ENCODE data around the gene RPAP3. TPM values are rescaled to one million over a fixed set of nuclear protein-coding genes. Genes with fewer than 3 reads are reported as not detected.

The RPAP3 gene
- total RNA-seq, 1 experiment from 2014 or later: 47.2 TPM

- no peak for DNase-seq
- peaks cover 42% of the 10 kb centered on the region for H3K4me1 ChIP-seq (ENCODE audit: low read length)
- H3K4me3 ChIP-seq (ENCODE audit: low read length): no peak overlapping the region
- no peaks in the 10 kb centered on the region for H3K9me2 ChIP-seq (replicated peaks; ENCODE audit: insufficient read depth, low read length)
- no peak overlapping the region for H3K27ac ChIP-seq (ENCODE audit: low read length)
- no peak overlapping the region for H3K9ac ChIP-seq (ENCODE audit: low read length)
- H3K79me2 ChIP-seq (ENCODE audit: low read length): no peaks in the 10 kb centered on the region
- no peaks in the 10 kb centered on the region for H3K36me3 ChIP-seq (ENCODE audit: insufficient read depth, low read length)
- no peaks in the 10 kb centered on the region for H3K27me3 ChIP-seq (ENCODE audit: low read length)
- no peaks in the 10 kb centered on the region for H3K9me3 ChIP-seq (ENCODE audit: low read length)
- no peaks in the 10 kb centered on the region for H4K20me1 ChIP-seq (ENCODE audit: insufficient read depth, low read depth, low read length)
- H3K4me2 ChIP-seq (ENCODE audit: low read depth, low read length, poor library complexity, severe bottlenecking): no peak overlapping the region
- H2AFZ ChIP-seq (ENCODE audit: low read length): no peak overlapping the region
Measured at GRCh38 chr12:47750916-47751470, 45.2 kb upstream of the RPAP3 start.

DNA sequence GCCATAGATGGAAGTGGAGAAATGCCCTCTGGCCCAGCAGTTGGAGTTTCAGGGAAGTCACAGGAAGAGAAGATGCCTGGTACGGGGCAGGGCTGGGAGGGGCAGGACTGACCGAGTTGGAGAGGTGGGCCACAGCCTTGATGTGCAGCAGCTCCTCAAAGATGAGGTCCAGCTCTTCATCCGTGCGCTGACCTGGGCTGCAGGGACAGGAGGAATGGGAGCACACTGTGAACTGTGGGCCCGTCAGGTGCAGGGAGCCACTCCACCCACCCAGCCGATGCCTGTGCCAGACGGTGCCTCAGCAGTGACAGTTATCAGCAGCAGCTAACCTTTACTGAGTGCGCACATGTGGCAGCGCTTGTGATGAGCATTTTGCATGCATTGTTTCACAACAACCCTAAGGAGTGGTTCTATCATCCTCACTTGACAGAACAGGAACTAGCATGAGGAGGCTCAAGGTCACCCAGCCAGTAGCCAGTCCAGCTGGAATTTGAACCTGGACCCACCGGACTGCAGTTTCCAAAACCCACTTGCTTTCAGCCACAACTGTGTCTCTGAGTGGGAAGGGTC lies 44.5 kb upstream of the RPAP3 start:
- no peaks in the 10 kb centered on the region for H3K9me2 ChIP-seq (replicated peaks; ENCODE audit: insufficient read depth, low read length)
- H3K9ac ChIP-seq (ENCODE audit: low read length): no peak overlapping the region
- H3K4me1 ChIP-seq (ENCODE audit: low read length): peaks cover 39% of the 10 kb centered on the region
- H3K36me3 ChIP-seq (ENCODE audit: insufficient read depth, low read length): no peaks in the 10 kb centered on the region
- H2AFZ ChIP-seq (ENCODE audit: low read length): no peak overlapping the region
- no peak for DNase-seq
- H3K27ac ChIP-seq (ENCODE audit: low read length): no peak overlapping the region
- no peaks in the 10 kb centered on the region for H3K9me3 ChIP-seq (ENCODE audit: low read length)
- H3K27me3 ChIP-seq (ENCODE audit: low read length): no peaks in the 10 kb centered on the region
- H4K20me1 ChIP-seq (ENCODE audit: insufficient read depth, low read depth, low read length): no peaks in the 10 kb centered on the region
- H3K79me2 ChIP-seq (ENCODE audit: low read length): no peaks in the 10 kb centered on the region
- no peak overlapping the region for H3K4me3 ChIP-seq (ENCODE audit: low read length)
- no peak overlapping the region for H3K4me2 ChIP-seq (ENCODE audit: low read depth, low read length, poor library complexity, severe bottlenecking)

DNA sequence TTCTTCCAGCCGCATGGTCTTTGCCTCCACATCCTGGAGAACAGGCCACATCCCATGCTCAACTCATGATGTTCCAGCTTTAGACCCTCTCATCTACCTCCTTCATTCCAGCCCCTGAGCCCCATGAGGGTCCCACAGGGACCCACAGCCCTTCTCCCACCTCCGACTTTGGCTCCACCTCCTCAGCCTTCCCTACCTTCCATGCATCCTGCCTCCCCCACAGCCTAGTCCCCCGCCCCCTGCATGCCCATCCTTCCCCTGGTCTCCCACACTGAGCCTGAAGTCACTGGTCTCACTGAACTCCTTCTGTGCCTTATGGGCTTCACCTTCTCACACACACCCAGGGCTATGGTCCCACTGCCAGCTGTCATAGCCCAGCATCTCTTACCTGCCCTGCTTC lies 43.1 kb upstream of the RPAP3 start:
- no peaks in the 10 kb centered on the region for H3K36me3 ChIP-seq (ENCODE audit: insufficient read depth, low read length)
- no peak overlapping the region for H3K27ac ChIP-seq (ENCODE audit: low read length)

DNA sequence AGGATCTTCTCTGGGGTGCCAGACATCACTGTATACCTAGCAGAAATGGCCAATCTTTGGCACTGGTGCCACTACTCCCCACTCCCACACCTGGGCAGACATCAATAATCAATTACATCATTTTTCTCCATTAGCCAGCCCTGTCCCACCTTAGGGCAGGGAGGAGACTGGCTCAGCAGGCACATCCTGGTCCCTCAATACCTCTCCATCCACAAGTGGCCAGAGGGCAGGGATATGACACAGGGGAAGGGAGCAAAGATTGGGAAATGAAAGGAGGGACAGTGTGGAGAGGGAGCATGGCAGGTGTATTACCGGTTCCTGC lies 42.6 kb upstream of the RPAP3 start:
- H4K20me1 ChIP-seq (ENCODE audit: insufficient read depth, low read depth, low read length): no peaks in the 10 kb centered on the region
- no peak for DNase-seq
- no peaks in the 10 kb centered on the region for H3K79me2 ChIP-seq (ENCODE audit: low read length)
- H3K9ac ChIP-seq (ENCODE audit: low read length): no peak overlapping the region
- H3K27ac ChIP-seq (ENCODE audit: low read length): no peak overlapping the region
- no peak overlapping the region for H2AFZ ChIP-seq (ENCODE audit: low read length)
- no peaks in the 10 kb centered on the region for H3K9me3 ChIP-seq (ENCODE audit: low read length)
- no peaks in the 10 kb centered on the region for H3K27me3 ChIP-seq (ENCODE audit: low read length)
- H3K9me2 ChIP-seq (replicated peaks; ENCODE audit: insufficient read depth, low read length): no peaks in the 10 kb centered on the region
- H3K36me3 ChIP-seq (ENCODE audit: insufficient read depth, low read length): no peaks in the 10 kb centered on the region
- H3K4me3 ChIP-seq (ENCODE audit: low read length): no peak overlapping the region
- H3K4me1 ChIP-seq (ENCODE audit: low read length): peaks cover 25% of the 10 kb centered on the region
- H3K4me2 ChIP-seq (ENCODE audit: low read depth, low read length, poor library complexity, severe bottlenecking): no peak overlapping the region

More for the DNA sequence above, 43.1 kb upstream of the RPAP3 start:
- peaks cover 25% of the 10 kb centered on the region for H3K4me1 ChIP-seq (ENCODE audit: low read length)
- H3K4me2 ChIP-seq (ENCODE audit: low read depth, low read length, poor library complexity, severe bottlenecking): no peak overlapping the region
- H4K20me1 ChIP-seq (ENCODE audit: insufficient read depth, low read depth, low read length): no peaks in the 10 kb centered on the region
- no peaks in the 10 kb centered on the region for H3K27me3 ChIP-seq (ENCODE audit: low read length)
- H3K9ac ChIP-seq (ENCODE audit: low read length): no peak overlapping the region
- no peaks in the 10 kb centered on the region for H3K79me2 ChIP-seq (ENCODE audit: low read length)
- no peak overlapping the region for H3K4me3 ChIP-seq (ENCODE audit: low read length)
- DNase-seq: no peak
- H2AFZ ChIP-seq (ENCODE audit: low read length): no peak overlapping the region
- H3K9me3 ChIP-seq (ENCODE audit: low read length): no peaks in the 10 kb centered on the region
- H3K9me2 ChIP-seq (replicated peaks; ENCODE audit: insufficient read depth, low read length): no peaks in the 10 kb centered on the region

GRCh38 chr12:47747596-47748506 lies 42.0 kb upstream of the RPAP3 start:
- H2AFZ ChIP-seq (ENCODE audit: low read length): no peak overlapping the region
- no peak overlapping the region for H3K27ac ChIP-seq (ENCODE audit: low read length)
- H3K36me3 ChIP-seq (ENCODE audit: insufficient read depth, low read length): no peaks in the 10 kb centered on the region
- H4K20me1 ChIP-seq (ENCODE audit: insufficient read depth, low read depth, low read length): 0 out of 2 replicates have a peak, but pooled peaks cover 3% of the 10 kb centered on the region
- no peak overlapping the region for H3K4me3 ChIP-seq (ENCODE audit: low read length)
- no peaks in the 10 kb centered on the region for H3K79me2 ChIP-seq (ENCODE audit: low read length)
- H3K4me1 ChIP-seq (ENCODE audit: low read length): peaks cover 24% of the 10 kb centered on the region
- no peak for DNase-seq
- H3K9me2 ChIP-seq (replicated peaks; ENCODE audit: insufficient read depth, low read length): no peaks in the 10 kb centered on the region
- H3K27me3 ChIP-seq (ENCODE audit: low read length): no peaks in the 10 kb centered on the region
- H3K9ac ChIP-seq (ENCODE audit: low read length): no peak overlapping the region
- H3K9me3 ChIP-seq (ENCODE audit: low read length): no peaks in the 10 kb centered on the region
- no peak overlapping the region for H3K4me2 ChIP-seq (ENCODE audit: low read depth, low read length, poor library complexity, severe bottlenecking)

- H3K9me2 ChIP-seq (replicated peaks; ENCODE audit: insufficient read depth, low read length): no peaks in the 10 kb centered on the region
- no peak overlapping the region for H3K4me2 ChIP-seq (ENCODE audit: low read depth, low read length, poor library complexity, severe bottlenecking)
- peaks cover 23% of the 10 kb centered on the region for H3K4me1 ChIP-seq (ENCODE audit: low read length)
- H3K79me2 ChIP-seq (ENCODE audit: low read length): no peaks in the 10 kb centered on the region
- H3K27ac ChIP-seq (ENCODE audit: low read length): no peak overlapping the region
- no peak overlapping the region for H3K4me3 ChIP-seq (ENCODE audit: low read length)
- no peaks in the 10 kb centered on the region for H3K27me3 ChIP-seq (ENCODE audit: low read length)
- peak; percentile 58 for DNase-seq
- 0 out of 2 replicates have a peak, but pooled peaks cover 8% of the 10 kb centered on the region for H4K20me1 ChIP-seq (ENCODE audit: insufficient read depth, low read depth, low read length)
- H2AFZ ChIP-seq (ENCODE audit: low read length): no peak overlapping the region
- no peaks in the 10 kb centered on the region for H3K9me3 ChIP-seq (ENCODE audit: low read length)
- H3K9ac ChIP-seq (ENCODE audit: low read length): no peak overlapping the region
- H3K36me3 ChIP-seq (ENCODE audit: insufficient read depth, low read length): no peaks in the 10 kb centered on the region
Measured at GRCh38 chr12:47747126-47747525, 41.3 kb upstream of the RPAP3 start.

GRCh38 chr12:47746523-47746922 lies 40.7 kb upstream of the RPAP3 start:
- Histone ChIP-seq H3K9me3 (ENCODE audit: low read length) (no peaks in the 10 kb centered on the region), H3K9ac (ENCODE audit: low read length) (no peak overlapping the region), H3K27me3 (ENCODE audit: low read length) (no peaks in the 10 kb centered on the region), H2AFZ (ENCODE audit: low read length) (no peak overlapping the region), H3K27ac (ENCODE audit: low read length) (no peak overlapping the region), H3K4me3 (ENCODE audit: low read length) (no peak overlapping the region), H3K79me2 (ENCODE audit: low read length) (no peaks in the 10 kb centered on the region), H3K4me1 (ENCODE audit: low read length) (peaks cover 28% of the 10 kb centered on the region), H3K9me2 (replicated peaks; ENCODE audit: insufficient read depth, low read length) (no peaks in the 10 kb centered on the region), H3K4me2 (ENCODE audit: low read depth, low read length, poor library complexity, severe bottlenecking) (no peak overlapping the region), H4K20me1 (ENCODE audit: insufficient read depth, low read depth, low read length) (0 out of 2 replicates have a peak, but pooled peaks cover 8% of the 10 kb centered on the region), H3K36me3 (ENCODE audit: insufficient read depth, low read length) (no peaks in the 10 kb centered on the region)
- DNase-seq: no peak

- no peak overlapping the region for H3K4me2 ChIP-seq (ENCODE audit: low read depth, low read length, poor library complexity, severe bottlenecking)
Measured at GRCh38 chr12:47746073-47746472, 40.2 kb upstream of the RPAP3 start.

More at GRCh38 chr12:47746073-47746472, 40.2 kb upstream of the RPAP3 start:
- Histone ChIP-seq H3K27me3 (ENCODE audit: low read length) (no peaks in the 10 kb centered on the region), H3K9me3 (ENCODE audit: low read length) (no peaks in the 10 kb centered on the region), H3K36me3 (ENCODE audit: insufficient read depth, low read length) (no peaks in the 10 kb centered on the region), H3K9me2 (replicated peaks; ENCODE audit: insufficient read depth, low read length) (no peaks in the 10 kb centered on the region), H3K27ac (ENCODE audit: low read length) (no peak overlapping the region), H3K79me2 (ENCODE audit: low read length) (no peaks in the 10 kb centered on the region), H3K4me3 (ENCODE audit: low read length) (no peak overlapping the region), H3K4me1 (ENCODE audit: low read length) (peaks cover 32% of the 10 kb centered on the region), H2AFZ (ENCODE audit: low read length) (no peak overlapping the region), H3K9ac (ENCODE audit: low read length) (no peak overlapping the region), H4K20me1 (ENCODE audit: insufficient read depth, low read depth, low read length) (0 out of 2 replicates have a peak, but pooled peaks cover 8% of the 10 kb centered on the region)
- no peak for DNase-seq

Measured in Karpas-422 (cell line).